GM12875 (cell line): ENCODE measurements around the gene DYNLRB2.

Source experiments
- H3K4me3 ChIP-seq: one replicate; pipeline ENCODE4 v1.5.1; 2011; ENCODE audit warnings: low read depth, low read length, control low read depth
- CTCF ChIP-seq: IDR thresholded peaks from 2 replicates; pipeline ENCODE4 v1.5.1; 2011; ENCODE audit warnings: low read depth, mild to moderate bottlenecking, control low read depth, inconsistent platforms, low read length, moderate library complexity, borderline replicate concordance; ENCODE audit not compliant: insufficient read depth

DYNLRB2 gene

GRCh38 chr16:80563066-80563465, 22.3 kb downstream of the DYNLRB2 start:
- H3K4me3 ChIP-seq, result no peak overlapping the region
- TF ChIP-seq CTCF, result no peak

- no peak overlapping the region for H3K4me3 ChIP-seq
- TF ChIP-seq CTCF, result no peak
Measured at GRCh38 chr16:80564394-80564793, 23.6 kb downstream of the DYNLRB2 start.

DNA sequence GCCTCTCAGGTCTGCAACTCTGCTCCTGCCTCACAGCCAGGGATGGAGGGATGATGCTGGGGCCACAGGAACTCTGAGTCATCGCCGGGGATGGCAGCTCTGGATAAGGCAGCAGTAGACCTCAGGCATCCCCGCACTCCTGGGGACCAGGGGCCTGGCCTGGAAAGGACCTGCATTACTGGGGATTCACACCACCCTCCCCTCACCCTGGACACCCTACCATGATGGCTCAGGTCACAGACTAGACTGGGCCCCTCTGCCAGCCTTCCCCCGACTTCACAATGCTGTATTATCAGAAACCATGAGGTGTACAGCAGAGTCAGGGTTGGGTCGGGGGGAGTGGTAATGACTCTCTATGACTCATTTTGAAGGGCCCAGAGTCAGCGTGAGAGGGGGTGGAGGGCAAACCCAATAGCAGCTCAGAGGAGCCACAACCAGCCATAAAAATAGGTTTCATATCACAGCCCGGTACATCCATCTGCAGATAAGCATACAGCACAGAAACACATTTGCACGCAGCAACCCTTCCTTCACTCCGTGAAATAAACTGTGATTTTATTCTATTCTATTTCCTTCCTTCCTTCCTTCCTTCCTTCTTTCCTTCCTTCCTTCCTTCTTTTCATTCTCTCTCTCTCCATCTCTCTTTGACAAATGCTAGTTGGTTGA, 28.8 kb downstream of the DYNLRB2 start:
- no peak for TF ChIP-seq CTCF
- H3K4me3 ChIP-seq, result no peak overlapping the region

DNA sequence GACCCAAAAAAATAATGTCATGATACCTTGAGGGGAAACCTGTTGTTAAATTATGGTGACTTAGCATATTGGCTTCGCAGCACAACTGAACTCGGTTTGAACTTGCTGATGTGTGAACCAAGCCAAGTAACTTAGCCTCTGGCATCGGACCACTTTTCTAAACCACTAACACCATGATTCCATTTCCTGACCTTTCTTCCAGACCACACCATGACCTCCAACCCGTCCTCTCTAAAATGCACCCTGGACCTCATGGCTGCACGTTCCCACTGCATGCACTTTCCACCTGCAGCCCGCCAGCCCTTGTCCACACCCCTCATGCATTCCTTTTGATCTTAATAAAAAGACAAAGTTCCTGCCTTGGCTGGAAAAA, 29.3 kb downstream of the DYNLRB2 start:
- no peak for TF ChIP-seq CTCF
- no peak overlapping the region for H3K4me3 ChIP-seq

DNA sequence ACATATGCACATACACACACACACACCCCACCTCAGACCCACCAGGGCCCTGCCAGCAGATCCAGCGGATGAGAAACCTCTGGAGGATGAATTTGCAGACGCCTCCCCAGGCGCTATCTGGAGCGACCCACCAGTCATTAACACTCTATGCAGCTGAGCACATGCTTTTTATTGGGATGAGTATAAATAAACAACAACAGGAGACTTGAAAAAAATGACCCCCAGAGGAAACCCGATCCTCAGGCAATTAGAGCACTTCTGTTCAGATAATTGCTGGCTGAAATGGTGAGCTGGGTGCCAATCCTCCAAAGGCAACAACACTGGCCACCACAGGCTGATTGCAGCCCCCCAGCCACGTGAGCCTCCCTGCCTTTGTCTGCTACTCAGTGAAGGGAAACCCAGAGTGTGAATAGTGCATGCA, 32.9 kb downstream of the DYNLRB2 start:
- no peak for TF ChIP-seq CTCF
- H3K4me3 ChIP-seq, result no peak overlapping the region

DNA sequence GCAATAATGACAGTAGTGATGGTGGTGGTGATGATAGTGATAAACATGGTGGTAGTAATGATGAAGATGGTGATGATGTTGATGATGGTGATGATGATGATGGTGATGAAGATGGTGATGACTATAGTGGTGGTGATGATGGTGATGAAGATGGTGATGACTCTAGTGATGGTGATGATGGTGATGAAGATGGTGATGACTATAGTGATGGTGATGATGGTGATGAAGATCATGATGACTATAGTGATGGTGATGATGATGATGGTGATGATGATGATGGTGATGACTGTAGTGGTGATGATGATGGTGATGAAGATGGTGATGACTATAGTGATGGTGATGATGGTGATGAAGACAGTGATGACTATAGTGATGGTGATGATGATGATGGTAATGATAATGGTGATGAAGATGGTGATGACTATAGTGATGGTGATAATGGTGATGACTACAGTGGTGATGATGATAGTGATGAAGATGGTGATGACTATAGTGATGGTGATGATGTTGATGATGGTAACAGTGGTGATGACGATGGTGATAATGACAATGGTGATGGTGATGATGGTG, 35.6 kb downstream of the DYNLRB2 start:
- no peak for TF ChIP-seq CTCF
- H3K4me3 ChIP-seq, result no peak overlapping the region
